Fibroblast of skin of right biceps (primary cell): ENCODE data around the gene MYOD1.

Source experiments
- DNase-seq: peaks from one replicate; pipeline ENCODE4 v3.0.0-alpha.2; 2013

The MYOD1 gene

GRCh38 chr11:17719028-17719937 is at the start of gene MYOD1:
TSS of gene MYOD1 (plus strand) at chr11:17719571. CDS start at chr11:17719783, 212 bp downstream.
- DNase-seq, result no peak

GRCh38 chr11:17672469-17672868 is 46.9 kb upstream of the MYOD1 start:
- DNase-seq, result no peak

GRCh38 chr11:17673951-17674350 is 45.4 kb upstream of the MYOD1 start:
- no peak for DNase-seq

GRCh38 chr11:17682848-17683247 is 36.5 kb upstream of the MYOD1 start:
- no peak for DNase-seq

- DNase-seq, result peak; percentile 43
Observed at GRCh38 chr11:17683377-17684161, 35.8 kb upstream of the MYOD1 start.

GRCh38 chr11:17684550-17684949 is 34.8 kb upstream of the MYOD1 start:
- DNase-seq, result no peak

GRCh38 chr11:17686231-17686980 is 33.0 kb upstream of the MYOD1 start:
- DNase-seq, result peak; percentile 2

GRCh38 chr11:17687946-17688670 is 31.3 kb upstream of the MYOD1 start:
- no peak for DNase-seq

- no peak for DNase-seq
Observed at GRCh38 chr11:17691550-17691949, 27.8 kb upstream of the MYOD1 start.

- DNase-seq, result no peak
Observed at GRCh38 chr11:17691976-17692375, 27.4 kb upstream of the MYOD1 start.

GRCh38 chr11:17692931-17693330 is 26.4 kb upstream of the MYOD1 start:
- DNase-seq, result no peak

GRCh38 chr11:17693531-17693930 is 25.8 kb upstream of the MYOD1 start:
- DNase-seq, result no peak

- no peak for DNase-seq
Observed at GRCh38 chr11:17694494-17695110, 24.8 kb upstream of the MYOD1 start.

GRCh38 chr11:17695454-17696441 is 23.6 kb upstream of the MYOD1 start:
- DNase-seq, result no peak

- no peak for DNase-seq
Observed at GRCh38 chr11:17696741-17697140, 22.6 kb upstream of the MYOD1 start.

GRCh38 chr11:17697175-17697949 is 22.0 kb upstream of the MYOD1 start:
- no peak for DNase-seq

GRCh38 chr11:17699147-17700114 is 19.9 kb upstream of the MYOD1 start:
- peak; percentile 57 for DNase-seq

GRCh38 chr11:17700991-17701390 is 18.4 kb upstream of the MYOD1 start:
- no peak for DNase-seq

- DNase-seq, result no peak
Observed at GRCh38 chr11:17702876-17703275, 16.5 kb upstream of the MYOD1 start.
